Smooth muscle cell (in vitro differentiated cells): Measurements from ENCODE around the gene PIMREG. TPM values are rescaled to one million over a fixed set of nuclear protein-coding genes. Genes with fewer than 3 reads are reported as not detected.

Source experiments
- DNase-seq: peaks from one replicate; lab custom pipeline; 2025; ENCODE audit not compliant: unreplicated experiment; lab: John Stamatoyannopoulos, UW
- H2AFZ ChIP-seq: fragments of 200-600 bp; sonication (generic); 2 replicates; pipeline ENCODE4 v1.6.0; 2016; ENCODE audit warnings: antibody characterized with exemption, low read depth, mild to moderate bottlenecking
- H3F3A ChIP-seq: fragments of 200-600 bp; sonication (generic); 2 replicates; pipeline ENCODE4 v1.6.0; 2017; ENCODE audit warnings: antibody characterized with exemption, low read depth
- H3K27ac ChIP-seq: fragments of 200-600 bp; sonication (generic); 2 replicates; pipeline ENCODE4 v1.5.1; 2016; ENCODE audit warnings: low read depth, mild to moderate bottlenecking
- H3K27me3 ChIP-seq: fragments of 200-600 bp; sonication (generic); 2 replicates; pipeline ENCODE4 v1.6.1; 2016; ENCODE audit warnings: low read depth, mild to moderate bottlenecking
- H3K36me3 ChIP-seq: fragments of 200-600 bp; sonication (generic); 2 replicates; pipeline ENCODE4 v1.5.1; 2016; ENCODE audit warnings: low read depth
- H3K4me1 ChIP-seq: fragments of 200-600 bp; sonication (generic); 2 replicates; pipeline ENCODE4 v1.5.1; 2016; ENCODE audit warnings: low read depth
- H3K4me2 ChIP-seq: fragments of 200-600 bp; sonication (generic); 2 replicates; pipeline ENCODE4 v1.6.0; 2016; ENCODE audit warnings: mild to moderate bottlenecking
- H3K4me3 ChIP-seq: fragments of 200-600 bp; sonication (generic); 2 replicates; pipeline ENCODE4 v1.5.1; 2016; ENCODE audit warnings: mild to moderate bottlenecking
- H3K79me2 ChIP-seq: fragments of 200-600 bp; sonication (generic); 2 replicates; pipeline ENCODE4 v1.6.0; 2016; ENCODE audit warnings: low read depth, mild to moderate bottlenecking
- H3K9ac ChIP-seq: fragments of 200-600 bp; sonication (generic); 2 replicates; pipeline ENCODE4 v1.6.0; 2016; ENCODE audit warnings: low read depth
- H3K9me3 ChIP-seq: fragments of 200-600 bp; sonication (generic); replicated peaks from 2 replicates; pipeline ENCODE4 v1.5.1; 2016; ENCODE audit warnings: low read depth
- H4K20me1 ChIP-seq: fragments of 200-600 bp; sonication (generic); 2 replicates; pipeline ENCODE4 v1.6.0; 2016; ENCODE audit warnings: low read depth
- CTCF ChIP-seq: fragments of 200-600 bp; sonication (generic); IDR thresholded peaks from 2 replicates; pipeline ENCODE4 v1.5.1; 2017; ENCODE audit warnings: borderline replicate concordance, mild to moderate bottlenecking, antibody characterized with exemption; ENCODE audit not compliant: insufficient read depth, poor library complexity, severe bottlenecking
- WGBS: methylation state at CpG from one replicate; pipeline ENCODE4 v1.1.7; 2016; ENCODE audit warnings: low lambda C conversion rate; 5-methylcytosine and 5-hydroxymethylcytosine counted together
- polyA plus RNA-seq: library from polyadenylated mRNA; unstranded; fragments of >200 nt; fragmentation: Nextera tagmentation; extraction: Ambion mirVana; gene quantifications from 2 replicates; pipeline ENCODE4 v1.2.1, GENCODE V29; 2016
- total RNA-seq: library from RNA; depleted of rRNA; stranded (reverse); fragments of >200 nt; gene quantifications from 2 replicates; pipeline ENCODE4 v1.2.3, GENCODE V29; 2014

The PIMREG gene
- total and polyA plus RNA-seq, 2 experiments from 2014 or later, result 3.5 to 11.7 TPM

- Histone ChIP-seq H3F3A (no peaks in the 10 kb centered on the region), H3K9ac (no peak overlapping the region), H3K4me3 (no peak overlapping the region), H3K4me2 (no peak overlapping the region), H2AFZ (no peak overlapping the region), H3K4me1 (no peaks in the 10 kb centered on the region), H3K27me3 (peaks cover 7% of the 10 kb centered on the region), H3K9me3 (no peaks in the 10 kb centered on the region), H3K27ac (no peak overlapping the region), H3K36me3 (no peaks in the 10 kb centered on the region), H3K79me2 (no peaks in the 10 kb centered on the region), H4K20me1 (no peaks in the 10 kb centered on the region)
- no peak for TF ChIP-seq CTCF
- no peak for DNase-seq
- 90% methylated on average over 14 of the region's 14 CpGs for WGBS
Observed at GRCh38 chr17:6423931-6424330, 20.3 kb upstream of the PIMREG start.

GRCh38 chr17:6425407-6425806 is 18.8 kb upstream of the PIMREG start:
- Histone ChIP-seq H3K4me1 (peaks cover 5% of the 10 kb centered on the region), H3K4me2 (no peak overlapping the region), H3K9me3 (no peaks in the 10 kb centered on the region), H3K4me3 (no peak overlapping the region), H3K27ac (no peak overlapping the region), H3K9ac (no peak overlapping the region), H3F3A (no peaks in the 10 kb centered on the region), H2AFZ (no peak overlapping the region), H3K79me2 (no peaks in the 10 kb centered on the region), H4K20me1 (no peaks in the 10 kb centered on the region), H3K27me3 (peaks cover 4% of the 10 kb centered on the region), H3K36me3 (no peaks in the 10 kb centered on the region)
- 91% methylated on average over 18 of the region's 18 CpGs for WGBS
- no peak for DNase-seq
- no peak for TF ChIP-seq CTCF

GRCh38 chr17:6426356-6427101 is 17.7 kb upstream of the PIMREG start:
- Histone ChIP-seq H3K4me2 (no peak overlapping the region), H3K4me3 (no peak overlapping the region), H3K9me3 (no peaks in the 10 kb centered on the region), H4K20me1 (no peaks in the 10 kb centered on the region), H3K36me3 (no peaks in the 10 kb centered on the region), H3K79me2 (no peaks in the 10 kb centered on the region), H3F3A (no peaks in the 10 kb centered on the region), H3K4me1 (peaks cover 5% of the 10 kb centered on the region), H3K27me3 (no peaks in the 10 kb centered on the region), H3K27ac (no peak overlapping the region), H3K9ac (no peak overlapping the region), H2AFZ (no peak overlapping the region)
- no peak for DNase-seq
- WGBS, result 92% methylated on average over 25 of the region's 25 CpGs
- no peak for TF ChIP-seq CTCF

GRCh38 chr17:6427279-6427781 is 16.9 kb upstream of the PIMREG start:
- Histone ChIP-seq H3K79me2 (no peaks in the 10 kb centered on the region), H3K4me2 (no peak overlapping the region), H2AFZ (no peak overlapping the region), H3K27me3 (no peaks in the 10 kb centered on the region), H3K27ac (no peak overlapping the region), H3K9ac (no peak overlapping the region), H4K20me1 (no peaks in the 10 kb centered on the region), H3K36me3 (no peaks in the 10 kb centered on the region), H3F3A (no peaks in the 10 kb centered on the region), H3K4me3 (no peak overlapping the region), H3K4me1 (peaks cover 5% of the 10 kb centered on the region), H3K9me3 (no peaks in the 10 kb centered on the region)
- no peak for DNase-seq
- 86% methylated on average over 7 of the region's 7 CpGs for WGBS
- no peak for TF ChIP-seq CTCF
